Upper lobe of left lung (tissue), 6 donors: ENCODE measurements around the gene TP53AIP1. TPM values are rescaled to one million over a fixed set of nuclear protein-coding genes. Genes with fewer than 3 reads are reported as not detected.

Source experiments
- ATAC-seq, 2 donors: fragments of 200-7000 bp; cut with Tn5 transposase; one replicate each; pipeline ENCODE4 v1.9.1; 2022; ENCODE audit warnings: mild to moderate bottlenecking in 2 of 2, moderate library complexity in 2 of 2; ENCODE audit not compliant: low FRiP score in 2 of 2
- DNase-seq, 2 donors: peaks; one replicate each; pipeline ENCODE4 v3.0.0-alpha.2; 2019 to 2020
- H3K27ac ChIP-seq, 4 donors: fragments of 200-600 bp; sonication (generic); one replicate each; pipeline ENCODE4 v1.5.1; 2016 to 2019
- H3K27me3 ChIP-seq, 4 donors: fragments of 200-600 bp; sonication (generic); one replicate each; pipeline ENCODE4 v1.5.1; 2017 to 2019
- H3K36me3 ChIP-seq, 4 donors: fragments of 200-600 bp; sonication (generic); one replicate each; pipeline ENCODE4 v1.5.1; 2016 to 2019
- H3K4me1 ChIP-seq, 4 donors: fragments of 200-600 bp; sonication (generic); one replicate each; pipeline ENCODE4 v1.5.1; 2018 to 2019
- H3K4me3 ChIP-seq, 4 donors: fragments of 200-600 bp; sonication (generic); one replicate each; pipeline ENCODE4 v1.5.1; 2017 to 2019; ENCODE audit warnings: mild to moderate bottlenecking in 2 of 4, moderate library complexity in 1 of 4
- H3K9me3 ChIP-seq, 4 donors: fragments of 200-600 bp; sonication (generic); one replicate each; pipeline ENCODE4 v1.5.1; 2018 to 2019
- CTCF ChIP-seq, 6 experiments: fragments of 450-650 bp in 4 of 6; fragments of 200-600 bp in 2 of 6; sonication (generic) in 2 of 6; IDR thresholded peaks; one replicate each; pipeline ENCODE4 v1.5.1; 2016 to 2019; ENCODE audit warnings: antibody characterized with exemption in 6 of 6
- EP300 ChIP-seq, 4 donors: sonication (generic); formaldehyde crosslinking; IDR thresholded peaks; one replicate each; pipeline ENCODE4 v1.5.1; 2017; ENCODE audit warnings: antibody characterized with exemption in 4 of 4, control low read depth in 2 of 4
- POLR2A ChIP-seq, 4 donors: fragments of 450-650 bp; IDR thresholded peaks; one replicate each; pipeline ENCODE4 v1.5.1; 2016 to 2017; ENCODE audit warnings: antibody characterized with exemption in 4 of 4, mild to moderate bottlenecking in 2 of 4
- POLR2AphosphoS5 ChIP-seq, 2 donors: sonication (generic); formaldehyde crosslinking; IDR thresholded peaks; one replicate each; pipeline ENCODE4 v1.5.1; 2017; ENCODE audit warnings: antibody characterized with exemption in 2 of 2
- WGBS, 2 donors: methylation state at CpG; one replicate each; pipeline ENCODE4 v1.1.5; 2017 to 2018; 5-methylcytosine and 5-hydroxymethylcytosine counted together
- total RNA-seq, 6 donors: library from RNA; depleted of rRNA in 4 of 6; stranded (reverse); fragments of >200 nt in 4 of 6; gene quantifications; one replicate each; pipeline versions ENCODE4 v1.1.0 to v1.2.1, GENCODE V29; 2016 to 2021
- donor health status: DM: no; HTN: no; CAD: no; lungs with moderate emphysema.
- donor health status: DM: no; HTN: yes; CAD: no; lungs with severe emphysema.

Gene TP53AIP1
- total RNA-seq, 6 donors from 2014 or later = 0.89 TPM; not detected in 5

- Histone ChIP-seq H3K36me3 (no peaks in the 10 kb centered on the region), H3K27me3 (no peaks in the 10 kb centered on the region), H3K27ac (no peak overlapping the region), H3K4me3 (no peak overlapping the region), H3K9me3 (no peaks in the 10 kb centered on the region), H3K4me1 (no peaks in the 10 kb centered on the region)
- no peak for TF ChIP-seq POLR2AphosphoS5 (IDR thresholded peaks at IDR 0.05)
- no peak for TF ChIP-seq CTCF (IDR thresholded peaks at IDR 0.05)
- TF ChIP-seq POLR2A (IDR thresholded peaks at IDR 0.05) = no peak
- no peak for TF ChIP-seq EP300 (IDR thresholded peaks at IDR 0.05)
- 55 to 56% methylated on average over 5 of the region's 5 CpGs for WGBS, 2 donors
- ATAC-seq (no peak), DNase-seq (no peak)
Observed at GRCh38 chr11:128917144-128917724, 25.4 kb downstream of the TP53AIP1 start.

- Histone ChIP-seq H3K4me1 (no peaks in the 10 kb centered on the region), H3K27ac (no peak overlapping the region), H3K9me3 (no peaks in the 10 kb centered on the region), H3K36me3 (no peaks in the 10 kb centered on the region), H3K27me3 (no peaks in the 10 kb centered on the region), H3K4me3 (no peak overlapping the region)
- 74 to 82% methylated on average over 1 to 2 of the region's 2 CpGs for WGBS, 2 donors
- TF ChIP-seq POLR2AphosphoS5 (IDR thresholded peaks at IDR 0.05) (no peak), POLR2A (IDR thresholded peaks at IDR 0.05) (no peak), CTCF (IDR thresholded peaks at IDR 0.05) (no peak), EP300 (IDR thresholded peaks at IDR 0.05) (no peak)
- no peak for ATAC-seq
- DNase-seq = no peak
Observed at GRCh38 chr11:128916681-128917080, 26.0 kb downstream of the TP53AIP1 start.

GRCh38 chr11:128916037-128916572, 26.6 kb downstream of the TP53AIP1 start:
- DNase-seq = no peak
- Histone ChIP-seq H3K4me1 (no peaks in the 10 kb centered on the region), H3K9me3 (no peaks in the 10 kb centered on the region), H3K27me3 (no peaks in the 10 kb centered on the region), H3K4me3 (no peak overlapping the region), H3K27ac (no peak overlapping the region), H3K36me3 (no peaks in the 10 kb centered on the region)
- no peak for TF ChIP-seq EP300 (IDR thresholded peaks at IDR 0.05)
- no peak for TF ChIP-seq CTCF (IDR thresholded peaks at IDR 0.05)
- 58 to 69% methylated on average over 3 of the region's 3 CpGs for WGBS, 2 donors
- no peak for ATAC-seq

- H3K27me3 ChIP-seq = no peaks in the 10 kb centered on the region
- no peak for TF ChIP-seq POLR2AphosphoS5 (IDR thresholded peaks at IDR 0.05)
- no peak for TF ChIP-seq POLR2A (IDR thresholded peaks at IDR 0.05)
- no peak for TF ChIP-seq CTCF (IDR thresholded peaks at IDR 0.05)
- TF ChIP-seq EP300 (IDR thresholded peaks at IDR 0.05) = no peak
- no peak for DNase-seq
- H3K4me3 ChIP-seq = no peak overlapping the region
- H3K36me3 ChIP-seq = no peaks in the 10 kb centered on the region
- H3K9me3 ChIP-seq = no peaks in the 10 kb centered on the region
- WGBS, 2 donors = 59 to 77% methylated on average over 6 of the region's 6 CpGs
- ATAC-seq = no peak
- no peak overlapping the region for H3K27ac ChIP-seq
- no peaks in the 10 kb centered on the region for H3K4me1 ChIP-seq
Observed at GRCh38 chr11:128915149-128915521, 27.5 kb downstream of the TP53AIP1 start.
